Measurements from ENCODE around the gene WDR37. TPM values are rescaled to one million over a fixed set of nuclear protein-coding genes. Genes with fewer than 3 reads are reported as not detected.
A peak's percentile ranks its signal among the peaks of the same experiment; 100 is the strongest.

The WDR37 gene
- total RNA-seq, 4 donors from 2014 or later = 9.4 to 18.9 (median 11.9) TPM

DNA sequence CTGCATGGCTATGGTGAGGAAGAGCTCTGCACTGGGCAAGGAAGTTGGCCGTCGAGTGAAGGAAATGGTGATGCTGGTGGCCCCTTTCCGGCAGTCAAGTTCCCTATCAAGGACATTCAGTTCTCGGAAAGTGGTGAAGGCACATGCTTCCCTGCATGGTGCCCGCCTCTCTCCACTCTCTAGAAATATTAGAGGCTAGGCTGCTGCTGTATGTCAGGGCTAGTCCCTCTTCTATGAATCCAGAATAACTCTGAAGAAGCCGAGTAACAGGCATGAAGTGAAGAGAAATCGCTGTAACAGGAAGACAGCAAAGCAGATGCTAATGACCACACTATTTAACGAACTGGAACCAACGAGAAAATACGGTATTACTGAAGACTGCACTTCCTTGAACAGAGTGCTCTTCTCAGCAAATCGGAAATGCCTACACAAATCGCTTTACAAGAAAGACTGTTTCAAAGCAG lies 12.6 kb upstream of the WDR37 start:
- intact Hi-C loops (cut with DNase I; ENCODE audit: low total_unique reads) = no loop called here
- TF ChIP-seq CTCF (IDR thresholded peaks at IDR 0.05) (no peak), POLR2A (IDR thresholded peaks at IDR 0.05) (no peak)
- 66 to 72% methylated on average over 12 of the region's 12 CpGs for WGBS, 2 donors
- DNase-seq (ENCODE audit: low spot score in 2 of 2) = peak in 1 of 2 donors; percentile 40
- H3K4me3 ChIP-seq (ENCODE audit: low read depth, poor library complexity, severe bottlenecking) = no peak overlapping the region

- TF ChIP-seq CTCF (IDR thresholded peaks at IDR 0.05) (no peak), POLR2A (IDR thresholded peaks at IDR 0.05) (no peak)
- 68 to 76% methylated on average over 4 of the region's 4 CpGs for WGBS, 2 donors
- intact Hi-C loops (cut with DNase I; ENCODE audit: low total_unique reads) = no loop called here
- no peak overlapping the region for H3K4me3 ChIP-seq (ENCODE audit: low read depth, poor library complexity, severe bottlenecking)
- DNase-seq (ENCODE audit: low spot score in 2 of 2) = no peak
These were observed 12.0 kb upstream of the WDR37 start for GRCh38 chr10:1044146-1044545.

- DNase-seq (ENCODE audit: low spot score in 2 of 2) = no peak
- TF ChIP-seq POLR2A (IDR thresholded peaks at IDR 0.05) = no peak
- intact Hi-C loops (cut with DNase I; ENCODE audit: low total_unique reads) = no loop called here
- H3K4me3 ChIP-seq (ENCODE audit: low read depth, poor library complexity, severe bottlenecking) = no peak overlapping the region
- 72 to 79% methylated on average over 4 of the region's 4 CpGs for WGBS, 2 donors
These were observed 11.2 kb upstream of the WDR37 start for GRCh38 chr10:1044964-1045363.

GRCh38 chr10:1045415-1045814 lies 10.8 kb upstream of the WDR37 start:
- TF ChIP-seq CTCF (IDR thresholded peaks at IDR 0.05) = no peak
- no peak for TF ChIP-seq POLR2A (IDR thresholded peaks at IDR 0.05)
- intact Hi-C loops (cut with DNase I; ENCODE audit: low total_unique reads) = no loop called here

DNA sequence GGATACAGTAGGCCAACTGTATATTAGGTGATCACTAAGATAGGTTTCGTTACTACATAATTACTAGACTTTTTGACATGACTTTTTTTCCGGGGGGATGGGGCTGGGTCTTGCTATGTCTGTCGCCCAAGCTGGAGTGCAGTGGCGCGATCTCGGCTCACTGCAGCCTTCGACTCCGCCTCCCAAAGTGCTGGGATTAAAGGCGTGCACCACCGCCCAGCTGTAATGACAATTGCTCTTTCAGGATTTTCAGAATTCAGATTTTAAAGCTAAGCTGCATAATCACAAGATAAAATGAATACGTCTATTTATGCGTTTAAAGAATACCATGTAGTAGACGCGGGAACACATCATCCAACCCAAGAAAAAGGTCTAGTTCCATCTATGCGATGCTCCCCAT lies 8.2 kb upstream of the WDR37 start:
- no peak for DNase-seq (ENCODE audit: low spot score in 2 of 2)
- WGBS, 2 donors = 3 to 6% methylated on average over 15 of the region's 15 CpGs
- peak overlapping the region; percentile 69 for H3K4me3 ChIP-seq (ENCODE audit: low read depth, poor library complexity, severe bottlenecking)
- no peak for TF ChIP-seq POLR2A (IDR thresholded peaks at IDR 0.05)
- no peak for TF ChIP-seq CTCF (IDR thresholded peaks at IDR 0.05)
- intact Hi-C loops (cut with DNase I; ENCODE audit: low total_unique reads) = no loop called here

More at GRCh38 chr10:1045415-1045814, 10.8 kb upstream of the WDR37 start:
- no peak overlapping the region for H3K4me3 ChIP-seq (ENCODE audit: low read depth, poor library complexity, severe bottlenecking)
- 74 to 90% methylated on average over 6 of the region's 6 CpGs for WGBS, 2 donors
- DNase-seq (ENCODE audit: low spot score in 2 of 2) = no peak

- no peak for TF ChIP-seq POLR2A (IDR thresholded peaks at IDR 0.05)
- TF ChIP-seq CTCF (IDR thresholded peaks at IDR 0.05) = no peak
- intact Hi-C loops (cut with DNase I; ENCODE audit: low total_unique reads) = no loop called here
- peak overlapping the region; percentile 69 for H3K4me3 ChIP-seq (ENCODE audit: low read depth, poor library complexity, severe bottlenecking)
- WGBS, 2 donors = 0 to 2% methylated on average over 28 to 37 of the region's 37 CpGs
- peak in 1 of 2 donors; percentile 87 for DNase-seq (ENCODE audit: low spot score in 2 of 2)
These were observed 7.8 kb upstream of the WDR37 start for GRCh38 chr10:1048349-1048731.

All from lower leg skin (tissue), 4 donors.